GM19351 (cell line): ENCODE data around the gene BCL2.

Experiments used
- ATAC-seq: cut with Tn5 transposase; IDR thresholded peaks from one replicate; pipeline ENCODE4 v1.9.1; 2021; ENCODE audit warnings: mild to moderate bottlenecking, moderate library complexity; ENCODE audit not compliant: unreplicated experiment

The BCL2 gene

DNA sequence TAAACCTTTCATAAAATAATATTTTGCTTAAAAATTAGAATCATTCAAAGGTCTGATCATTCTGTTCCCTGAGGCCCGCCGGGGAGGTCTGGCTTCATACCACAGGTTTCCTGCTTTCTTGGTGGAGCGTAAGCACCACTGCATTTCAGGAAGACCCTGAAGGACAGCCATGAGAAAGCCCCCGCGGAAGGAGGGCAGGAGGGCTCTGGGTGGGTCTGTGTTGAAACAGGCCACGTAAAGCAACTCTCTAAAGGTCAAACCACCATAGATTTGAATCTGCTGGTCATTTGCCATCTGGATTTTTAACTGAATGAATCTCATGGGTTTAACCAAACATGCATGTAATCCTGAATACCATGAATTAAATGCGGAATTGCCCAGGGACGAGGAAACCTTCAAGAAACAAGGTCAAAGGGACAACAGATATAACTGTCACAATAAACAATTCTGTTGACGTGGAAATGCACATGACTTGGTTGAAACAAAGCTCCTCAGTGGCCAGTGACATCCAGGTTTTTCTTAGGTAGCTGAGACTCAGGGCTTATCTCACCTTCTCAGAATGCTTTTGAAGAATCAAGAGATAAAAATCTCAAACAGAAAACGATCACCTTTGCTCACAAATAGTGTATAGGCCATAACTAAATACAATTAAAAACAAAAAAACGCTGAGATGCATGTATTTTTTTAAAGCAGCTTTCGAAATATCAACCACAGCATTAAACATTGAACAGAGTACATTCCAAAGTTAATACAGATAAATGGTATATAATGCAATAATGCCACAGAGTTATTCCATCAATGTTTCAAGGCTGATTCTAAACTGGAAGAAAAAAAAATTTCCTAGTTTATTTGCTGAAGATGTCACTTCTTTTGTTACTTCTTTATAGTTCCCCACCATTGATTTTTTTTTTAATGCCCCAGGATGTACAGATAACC, 193.2 kb downstream of the BCL2 start:
- no peak for ATAC-seq

DNA sequence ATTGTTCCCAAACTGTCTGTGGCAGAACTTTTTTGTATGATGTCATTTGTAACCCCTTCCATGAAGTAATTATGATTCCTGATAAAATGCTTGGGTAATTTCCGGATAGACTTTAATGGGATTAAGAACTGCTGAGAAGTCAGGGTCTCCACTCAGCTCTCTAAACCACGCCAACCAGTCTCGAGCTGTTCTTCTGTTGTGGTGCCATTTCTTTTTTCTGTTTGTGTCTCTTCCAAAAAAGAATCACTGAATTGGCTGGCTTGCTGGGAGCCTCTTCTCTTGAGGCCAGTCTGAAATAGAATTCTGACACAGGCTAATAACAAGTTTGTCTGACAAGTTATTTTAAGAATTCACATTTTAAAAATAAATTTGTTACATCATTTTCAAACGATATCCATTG, 198.9 kb downstream of the BCL2 start:
- no peak for ATAC-seq

DNA sequence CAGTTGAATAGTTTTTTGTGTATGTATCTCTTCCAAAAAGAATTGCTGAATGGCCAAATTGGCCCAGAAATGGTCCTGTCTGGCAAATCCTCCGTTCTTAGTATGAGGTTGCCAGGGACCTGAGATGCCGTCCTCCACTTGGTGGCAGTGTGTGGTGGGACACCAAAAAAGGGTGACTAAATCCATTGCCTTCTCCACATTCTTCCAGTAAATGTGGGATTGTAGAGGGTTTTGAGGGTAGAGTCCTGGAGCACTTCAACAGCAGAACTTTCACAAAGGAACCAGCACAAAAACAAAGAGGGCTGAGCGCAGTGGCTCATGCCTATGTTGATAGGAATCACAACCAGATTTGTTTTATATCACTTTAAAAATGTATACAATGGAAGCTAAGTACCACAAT, 199.9 kb downstream of the BCL2 start:
- ATAC-seq, result no peak

DNA sequence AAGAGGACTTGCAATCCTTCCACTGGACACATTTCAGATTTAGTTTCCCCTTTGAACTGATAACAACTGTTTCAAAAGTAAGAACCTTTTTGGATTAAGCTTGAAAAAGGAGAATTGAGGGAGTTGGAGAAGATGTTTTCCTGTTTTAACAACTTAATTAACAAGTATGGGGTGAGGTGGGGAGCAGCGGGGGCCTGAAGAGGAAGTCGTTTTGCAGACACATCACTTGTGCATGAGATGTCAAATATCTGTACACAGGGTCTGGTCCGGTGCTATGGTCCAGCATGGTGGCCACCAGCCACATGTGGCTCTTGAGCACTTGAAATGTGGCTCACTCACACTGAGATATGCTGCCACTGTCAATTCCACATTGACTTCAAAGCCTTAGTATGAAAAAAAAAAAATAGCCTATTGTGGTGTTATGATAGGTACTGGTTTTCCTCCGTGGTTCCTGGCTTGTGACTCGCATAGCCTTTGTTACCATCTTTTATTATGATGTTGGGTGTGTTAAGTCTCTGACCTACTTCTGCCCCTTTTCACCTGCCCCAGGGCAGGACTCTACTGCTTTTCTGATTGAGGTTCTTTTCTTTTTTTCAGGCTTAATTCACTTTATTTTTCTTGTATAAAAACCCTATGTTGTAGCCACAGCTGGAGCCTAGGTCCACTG, 205.5 kb downstream of the BCL2 start:
- no peak for ATAC-seq

DNA sequence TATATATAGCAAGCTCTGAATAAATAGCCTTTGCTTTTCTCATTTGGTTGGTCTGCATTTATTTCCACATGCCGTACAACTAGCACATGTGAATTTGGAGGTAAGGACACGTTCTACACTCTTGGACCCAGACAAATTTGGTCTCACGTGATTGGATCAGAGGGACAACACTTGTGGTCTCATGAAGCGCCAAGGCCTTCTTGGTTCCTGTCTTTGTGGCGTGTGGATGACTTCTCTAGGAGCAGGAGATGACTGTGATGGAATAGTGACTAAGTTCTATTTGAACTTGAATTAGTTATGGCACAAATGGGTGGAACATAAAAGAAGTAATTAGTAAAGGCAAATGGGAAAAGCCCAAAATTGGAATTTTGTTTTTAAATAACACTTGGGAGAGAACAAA, 206.9 kb downstream of the BCL2 start:
- no peak for ATAC-seq

DNA sequence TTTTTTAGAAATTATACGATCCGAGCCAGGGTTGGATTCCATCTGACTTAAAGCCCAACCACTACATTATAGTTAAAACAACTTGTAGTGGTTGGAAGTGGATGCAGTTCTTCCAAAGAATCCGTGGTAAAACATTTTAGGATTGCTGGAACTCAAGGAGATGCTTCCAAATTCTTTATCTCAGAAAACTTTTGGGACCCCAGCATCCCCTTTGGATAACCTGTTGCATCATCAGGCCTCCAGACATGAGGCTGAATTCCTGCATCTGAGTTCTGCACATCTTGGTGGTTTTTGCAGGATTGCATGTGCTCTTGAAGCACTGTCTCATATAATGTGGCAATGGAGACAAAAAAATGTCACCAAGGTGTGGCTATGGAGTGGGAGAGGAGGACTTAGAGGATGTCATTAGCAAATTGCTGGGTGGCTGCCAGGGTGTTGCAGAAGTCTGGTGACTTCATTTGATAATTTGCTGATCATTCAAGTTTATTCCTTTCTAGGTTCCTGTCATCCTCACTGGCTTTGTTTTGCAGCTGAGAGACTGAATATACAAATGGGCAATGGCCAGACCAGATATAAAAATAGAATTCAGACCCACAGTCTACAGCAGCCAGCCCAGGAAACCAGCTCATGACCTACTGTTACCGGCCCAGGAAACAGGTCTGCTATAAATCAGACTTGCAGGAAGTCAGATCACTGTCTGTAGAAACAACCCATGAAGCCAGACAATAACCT, 207.7 kb downstream of the BCL2 start:
- peak; percentile 56 for ATAC-seq

DNA sequence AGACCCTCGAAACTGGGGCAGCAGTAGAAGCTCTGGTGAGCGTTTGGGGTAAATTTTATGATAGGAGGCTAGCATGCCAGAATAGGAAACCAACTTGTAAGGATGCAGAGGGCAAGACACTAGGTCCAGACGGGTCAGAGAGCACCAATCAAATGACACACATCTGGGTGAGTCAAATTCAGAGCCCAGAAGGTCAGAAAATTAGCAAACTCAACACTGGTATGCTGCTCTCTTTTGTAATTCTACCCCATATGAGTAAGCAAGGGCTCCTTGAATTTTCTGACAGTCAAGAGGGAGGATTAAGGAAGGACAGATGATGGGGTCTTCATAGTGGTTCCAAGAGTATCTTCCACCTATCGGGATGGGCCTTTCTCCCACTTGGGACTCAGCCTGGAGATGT, 209.8 kb downstream of the BCL2 start:
- ATAC-seq, result no peak

DNA sequence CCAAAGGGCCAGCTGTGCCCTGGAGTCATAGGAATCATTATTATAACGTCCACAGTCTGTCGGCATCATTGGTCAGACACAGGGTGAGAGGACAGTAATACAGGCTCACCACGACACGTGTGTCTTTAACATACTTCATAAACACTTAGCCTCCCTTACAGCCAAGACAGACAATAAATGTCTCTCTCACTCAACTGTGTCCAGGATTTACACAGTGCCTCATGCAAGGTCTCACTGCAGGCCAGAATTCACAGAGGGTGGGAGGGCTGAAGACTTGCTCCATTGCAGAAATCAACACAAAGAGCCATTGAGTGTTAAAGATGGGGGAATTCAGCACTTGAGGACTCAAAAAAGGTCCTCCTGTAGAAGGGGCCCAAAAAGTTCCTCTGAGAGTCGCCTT, 210.5 kb downstream of the BCL2 start:
- no peak for ATAC-seq

DNA sequence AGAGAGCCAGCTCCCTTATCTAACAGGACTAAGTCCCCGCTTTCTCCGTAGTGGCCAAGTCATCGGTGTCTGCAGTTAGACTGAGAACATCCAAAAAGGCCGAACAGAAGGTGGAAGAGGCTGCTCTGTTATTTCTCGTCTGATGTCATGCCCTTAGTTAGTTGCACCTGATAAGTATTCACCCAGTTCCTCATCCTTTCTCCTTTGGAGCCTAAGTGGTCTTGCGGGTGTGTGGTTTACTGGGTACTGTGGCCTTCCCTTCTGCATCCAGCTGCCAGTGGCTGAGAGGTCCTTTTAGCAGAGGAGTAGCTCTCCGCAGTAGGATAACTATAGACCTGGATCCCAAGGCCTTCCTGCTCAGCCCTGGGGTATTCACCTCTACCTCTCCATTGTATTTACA, 211.6 kb downstream of the BCL2 start:
- no peak for ATAC-seq

DNA sequence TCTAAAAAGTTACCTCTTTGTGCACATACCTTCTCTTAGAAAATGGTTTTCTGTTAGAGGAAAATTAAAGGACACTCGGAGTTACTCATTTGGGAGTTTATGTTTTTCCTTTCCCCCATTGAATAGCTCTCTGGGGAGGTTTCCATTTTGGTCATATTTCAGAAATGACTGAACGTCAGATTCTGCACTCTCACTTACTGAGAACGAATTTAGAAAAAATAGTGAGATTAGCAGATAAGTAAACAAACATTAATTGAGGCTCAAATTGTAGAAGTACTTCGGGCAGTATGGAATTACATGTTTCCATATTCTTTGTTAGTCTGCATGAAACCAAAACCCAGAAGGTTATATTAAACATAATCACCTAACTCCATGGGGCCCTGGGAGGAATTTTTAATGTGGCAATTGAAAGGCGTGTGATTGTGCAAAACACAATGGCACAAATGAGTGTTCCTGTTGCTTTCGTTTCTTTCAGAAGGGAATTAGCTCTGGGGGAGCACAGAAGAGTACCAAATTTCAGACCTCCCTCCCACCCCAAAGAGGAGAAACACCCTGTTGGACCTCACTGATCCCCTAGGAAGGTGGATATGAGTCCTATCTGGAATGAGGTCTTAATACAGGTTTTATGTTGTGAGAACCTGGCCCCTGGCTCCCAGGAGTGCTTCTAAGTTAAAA, 212.3 kb downstream of the BCL2 start:
- ATAC-seq, result peak; percentile 40

DNA sequence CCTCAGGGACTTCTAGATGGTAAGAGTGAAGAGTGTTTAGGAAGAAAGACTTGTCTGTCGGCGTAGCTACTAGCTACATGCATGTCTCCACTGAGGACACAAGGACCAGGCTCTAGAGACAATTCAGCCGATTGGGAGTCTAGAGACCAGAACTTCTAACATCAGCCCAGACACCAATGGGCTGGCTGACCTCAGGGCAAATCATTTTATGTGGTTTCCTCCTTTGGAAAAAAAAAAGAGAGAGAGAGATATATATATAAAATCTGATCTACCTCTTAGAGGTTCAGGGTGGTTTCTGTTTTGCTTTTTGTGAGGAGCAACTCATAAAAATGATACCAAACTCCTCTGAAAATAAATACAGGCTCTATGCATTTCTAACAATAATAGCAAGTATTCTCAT, 212.8 kb downstream of the BCL2 start:
- ATAC-seq, result peak; percentile 39

DNA sequence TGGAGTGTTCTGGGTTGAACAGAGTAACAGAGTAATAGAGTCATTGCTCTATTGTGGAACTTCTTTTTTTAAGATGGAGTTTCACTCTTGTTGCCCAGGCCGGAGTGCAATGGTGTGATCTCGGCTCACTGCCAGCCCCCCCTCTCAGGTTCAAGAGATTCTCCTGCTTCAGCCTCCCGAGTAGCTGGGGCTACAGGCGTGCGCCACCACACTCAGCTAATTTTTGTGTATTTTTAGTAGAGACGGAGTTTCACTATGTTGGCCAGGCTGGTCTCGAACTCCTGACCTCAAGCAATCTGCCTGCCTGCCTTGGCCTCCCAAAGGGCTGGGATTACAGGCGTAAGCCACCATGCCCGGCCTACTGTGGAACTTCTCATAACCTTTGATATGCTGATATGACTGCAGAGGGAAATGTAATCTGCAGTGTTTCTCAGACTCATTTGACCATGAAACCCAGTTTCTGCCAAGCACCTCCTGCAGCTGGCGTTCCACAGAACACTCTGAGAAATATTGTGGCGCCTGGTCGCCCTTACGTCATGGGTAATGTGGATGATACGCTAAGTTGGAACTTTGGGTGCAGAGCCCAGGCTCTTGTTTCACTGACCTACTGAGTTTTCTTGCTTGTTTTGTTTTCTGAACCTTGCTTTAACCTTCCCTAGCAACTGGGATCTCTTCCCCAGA, 213.8 kb downstream of the BCL2 start:
- peak; percentile 63 for ATAC-seq

DNA sequence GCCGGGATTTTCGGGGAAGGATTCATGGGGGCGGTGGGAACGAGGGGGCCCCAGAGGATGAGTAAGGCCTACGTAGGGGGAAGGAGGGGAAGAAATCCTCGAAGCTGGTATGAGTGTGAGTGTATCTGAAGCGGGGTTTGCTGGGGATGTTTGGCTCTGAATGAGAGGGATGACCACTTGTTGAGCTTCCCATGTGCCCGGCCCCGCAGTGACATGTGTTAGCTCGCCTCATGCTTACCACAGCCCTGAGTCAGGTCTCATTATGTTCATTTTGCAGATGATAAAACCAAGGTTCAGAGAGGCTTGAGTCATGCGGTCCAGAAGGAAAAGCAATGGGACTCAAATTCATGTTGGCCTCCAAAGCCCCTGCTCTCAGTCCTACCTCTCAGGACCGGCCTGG, 214.7 kb downstream of the BCL2 start:
- ATAC-seq, result no peak

DNA sequence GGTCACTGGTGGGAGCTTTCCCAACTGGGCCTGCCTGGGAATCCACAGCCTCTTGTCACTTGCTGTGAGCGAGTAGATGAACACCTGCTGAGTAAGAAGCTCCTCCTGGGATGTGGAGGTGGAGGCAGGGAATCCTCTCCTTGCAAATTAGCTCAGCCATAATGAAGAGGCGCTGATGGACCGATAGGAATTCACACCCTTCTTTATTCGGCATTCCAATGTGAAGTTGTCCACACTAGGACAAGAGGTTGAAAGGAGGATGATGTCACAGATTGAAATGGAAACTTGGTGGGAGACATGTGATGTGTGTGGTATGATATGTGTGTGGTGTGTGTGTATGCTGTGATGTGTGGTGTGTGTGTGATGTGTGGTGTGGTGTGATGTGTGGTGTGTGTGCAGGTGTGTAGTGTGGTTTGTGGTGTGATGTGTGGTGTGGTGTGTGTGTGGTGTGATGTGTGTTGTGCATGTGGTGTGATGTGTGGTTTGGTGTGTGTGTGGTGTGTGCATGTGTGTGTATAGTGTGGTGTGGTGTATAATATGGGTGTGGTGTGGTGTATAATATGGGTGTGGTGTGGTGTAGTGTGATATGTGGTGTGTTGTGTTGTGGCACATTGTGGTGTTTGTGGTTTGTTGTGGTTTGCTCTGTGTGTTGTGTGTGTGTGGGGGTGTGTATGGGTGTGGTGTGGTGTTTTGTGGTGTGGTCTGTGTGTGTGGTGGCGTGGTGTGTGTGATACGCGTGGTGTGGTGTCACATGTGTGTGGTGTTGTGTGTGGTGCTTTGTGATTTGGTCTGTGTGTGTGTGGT, 216.4 kb downstream of the BCL2 start:
- ATAC-seq, result no peak

DNA sequence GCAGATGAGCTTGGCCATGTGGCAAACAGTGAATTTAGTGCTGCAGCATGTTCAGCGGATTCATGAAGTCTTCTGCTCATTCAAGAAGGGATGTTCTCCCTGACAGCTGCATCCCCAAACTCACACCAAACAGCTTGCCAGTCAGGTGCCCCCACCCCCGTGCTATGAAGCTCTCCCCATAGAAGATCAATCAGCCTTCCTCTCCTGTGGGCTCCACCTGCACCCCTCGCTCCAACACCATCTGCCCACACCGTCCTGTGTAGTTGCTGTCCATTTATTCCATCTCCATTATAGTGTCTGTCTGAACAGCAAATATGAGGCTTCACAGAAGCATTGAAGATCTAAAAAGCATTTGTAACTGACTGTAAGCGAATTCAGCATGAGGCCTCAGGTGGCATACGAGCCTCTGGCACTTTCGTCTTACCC, 218.9 kb downstream of the BCL2 start:
- no peak for ATAC-seq

DNA sequence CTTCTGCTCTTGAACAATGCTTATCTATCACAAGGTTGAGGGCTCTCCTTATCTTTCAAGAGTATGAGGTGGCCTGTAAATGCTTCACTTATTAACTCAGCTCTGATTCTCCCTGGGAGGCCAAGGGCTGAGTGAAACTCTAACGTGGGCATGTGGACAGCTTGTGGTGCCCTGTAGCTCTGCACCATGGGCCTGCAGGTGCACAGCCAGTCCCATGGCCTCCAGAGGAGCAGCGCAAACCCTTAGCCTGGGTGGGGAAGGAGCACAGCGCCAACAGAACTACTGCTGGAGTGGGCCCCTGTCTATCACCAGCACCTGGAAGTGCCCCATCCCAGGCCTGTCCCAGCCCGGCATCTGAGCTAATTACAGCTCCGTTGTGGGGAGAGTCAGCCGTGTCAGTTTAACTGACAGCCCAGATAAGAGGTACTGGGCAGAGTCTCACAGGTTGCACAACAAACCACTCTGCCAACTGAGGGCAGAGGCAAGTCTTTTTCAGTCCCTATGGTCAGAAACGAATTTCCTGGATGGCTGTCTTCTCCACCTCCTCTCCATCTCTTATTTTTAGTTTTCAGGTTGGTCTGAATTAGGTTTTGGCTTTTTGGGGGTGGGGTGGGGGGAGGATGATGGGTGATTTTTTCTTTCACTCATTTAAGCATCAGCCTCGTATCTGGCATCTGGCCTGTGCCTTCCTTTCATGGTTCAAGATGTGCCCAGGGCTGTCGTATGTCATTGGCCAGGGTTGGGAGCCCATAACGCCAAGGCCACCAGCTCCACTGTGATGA, 219.5 kb downstream of the BCL2 start:
- ATAC-seq, result no peak

DNA sequence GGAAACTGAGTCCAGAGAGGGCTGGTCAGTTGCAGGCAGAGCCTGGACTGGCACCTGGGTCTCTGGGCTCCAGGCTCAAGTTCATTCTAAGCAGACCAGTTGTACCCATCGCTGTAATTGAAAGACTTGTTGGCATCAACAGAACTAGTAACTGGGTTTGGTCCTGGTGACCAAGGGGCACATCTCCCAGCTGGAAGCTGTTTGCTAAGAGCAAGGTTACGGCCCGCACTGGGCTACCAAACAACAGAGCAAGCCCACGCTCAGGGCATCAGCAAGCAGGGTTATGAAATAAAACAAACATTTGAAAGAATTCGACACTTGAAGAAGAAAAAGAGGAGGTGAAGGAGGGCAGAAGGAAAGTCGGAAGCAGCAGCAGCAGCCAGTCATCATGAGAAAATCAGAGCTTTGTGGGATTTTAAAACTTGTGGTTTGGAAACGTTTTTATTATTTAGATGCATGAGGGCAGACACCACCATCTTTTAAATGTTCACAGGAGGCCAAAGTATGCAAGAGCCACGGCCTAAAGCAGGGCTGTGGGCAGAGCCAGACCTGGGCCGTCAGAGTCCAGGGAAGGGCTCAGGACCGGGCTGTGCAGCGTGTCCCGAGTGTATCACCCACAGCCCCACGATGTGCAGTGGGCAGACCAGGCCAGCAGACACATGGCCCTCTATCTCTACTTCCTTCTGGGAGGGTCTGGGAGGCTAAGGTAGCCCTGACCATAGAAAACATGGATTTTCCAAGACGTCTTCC, 220.3 kb downstream of the BCL2 start:
- ATAC-seq, result no peak
